ENCODE measurements around the gene PEPD.

- TF ChIP-seq REST (IDR thresholded peaks at IDR 0.05; ENCODE audit: insufficient read depth in 1 of 2, low read depth in 2 of 2, low read length in 2 of 2) (no peak), SIN3A (IDR thresholded peaks at IDR 0.05; ENCODE audit: borderline replicate concordance, insufficient read depth, low read length) (no peak), POLR2AphosphoS5 (IDR thresholded peaks at IDR 0.05; ENCODE audit: low read depth, low read length) (no peak), TAF1 (IDR thresholded peaks at IDR 0.05; ENCODE audit: borderline replicate concordance, insufficient read depth, low read length) (no peak)
These were observed 124.7 kb downstream of the PEPD start for GRCh38 chr19:33396701-33397535.

Data from PFSK-1 (cell line).